GM12878 (cell line): ENCODE measurements around the gene MALRD1. TPM values are rescaled to one million over a fixed set of nuclear protein-coding genes. Genes with fewer than 3 reads are reported as not detected.

ENCODE experiments used
- ATAC-seq: fragments of 200-7000 bp; cut with Tn5 transposase; 3 replicates; pipeline ENCODE4 v1.9.1; 2020; ENCODE audit warnings: mild to moderate bottlenecking, moderate library complexity
- BruUV-seq: library from RNA; stranded (reverse); fragments of 400-500 nt; replicated peaks from 2 replicates; lab custom pipeline; 2021; lab: Mats Ljungman, UMichigan
- CTCF ChIA-PET: fragments of 300-600 bp; sonication (Branson Sonifier 250); formaldehyde crosslinking; extraction: SDS; loops from one replicate; lab custom pipeline; 2021; ENCODE audit warnings: inconsistent platforms; lab: Yijun Ruan, JAX
- POLR2A ChIA-PET: fragments of 350-600 bp; formaldehyde crosslinking; extraction: SDS; loops from one replicate; lab custom pipeline; 2021; ENCODE audit warnings: inconsistent platforms; lab: Charles Lee
- RAD21 ChIA-PET: fragments of 300-600 bp; sonication (Branson Sonifier 250); formaldehyde crosslinking; loops from one replicate; lab custom pipeline; 2023; ENCODE audit warnings: antibody characterized with exemption; ENCODE audit not compliant: unreplicated experiment; lab: Charles Lee
- SMC1A ChIA-PET: fragments of 300-600 bp; sonication (Branson Sonifier 250); formaldehyde crosslinking; loops from one replicate; lab custom pipeline; 2023; ENCODE audit not compliant: unreplicated experiment, uncharacterized antibody; lab: Charles Lee
- DNase-seq: peaks from one replicate; pipeline ENCODE4 v3.0.0-alpha.2; 2011; ENCODE audit warnings: low read depth, low spot score
- FAIRE-seq: peaks from 3 replicates; lab custom pipeline; 2011; peaks lifted over from hg19 to GRCh38; lab: Jason Lieb, UNC
- H2AFZ ChIP-seq: 2 replicates; pipeline ENCODE4 v1.6.0; 2011; ENCODE audit warnings: low read depth, low read length, control low read depth; ENCODE audit not compliant: control insufficient read depth
- H3K27ac ChIP-seq: 2 replicates; pipeline ENCODE4 v1.5.1; 2011; ENCODE audit warnings: control low read depth; ENCODE audit not compliant: control insufficient read depth, insufficient read depth
- H3K27me3 ChIP-seq, 2 experiments: replicated peaks in 1 of 2; 2 replicates each; pipeline versions ENCODE4 v1.6.0 to v1.6.1; 2011; ENCODE audit warnings: low read length in 1 of 2; ENCODE audit not compliant: control insufficient read depth in 2 of 2, insufficient read depth in 2 of 2
- H3K36me3 ChIP-seq, 2 experiments: 2 replicates each; pipeline ENCODE4 v1.5.1; 2011; ENCODE audit warnings: low read length in 1 of 2; ENCODE audit not compliant: control insufficient read depth in 2 of 2, insufficient read depth in 2 of 2
- H3K4me1 ChIP-seq: 2 replicates; pipeline ENCODE4 v1.6.1; 2011; ENCODE audit warnings: mild to moderate bottlenecking, low read length, moderate library complexity, mixed read lengths; ENCODE audit not compliant: control insufficient read depth, insufficient read depth
- H3K4me2 ChIP-seq: 2 replicates; pipeline ENCODE4 v1.6.0; 2011; ENCODE audit warnings: control low read depth; ENCODE audit not compliant: control insufficient read depth, insufficient read depth
- H3K4me3 ChIP-seq: fragments of 200-600 bp; sonication (generic); 2 replicates; pipeline ENCODE4 v1.5.1; 2016
- H3K79me2 ChIP-seq: 2 replicates; pipeline ENCODE4 v1.6.0; 2011; ENCODE audit warnings: low read length; ENCODE audit not compliant: control insufficient read depth, insufficient read depth
- H3K9ac ChIP-seq: 2 replicates; pipeline ENCODE4 v1.8.0; 2011; ENCODE audit warnings: low read length, control low read depth, mixed read lengths; ENCODE audit not compliant: control insufficient read depth, insufficient read depth
- H3K9me3 ChIP-seq: replicated peaks from 3 replicates; pipeline ENCODE4 v1.5.1; 2011; ENCODE audit warnings: mild to moderate bottlenecking, low read length; ENCODE audit not compliant: control insufficient read depth, insufficient read depth
- H4K20me1 ChIP-seq: 2 replicates; pipeline ENCODE4 v1.6.0; 2011; ENCODE audit not compliant: control insufficient read depth, insufficient read depth
- BACH1 ChIP-seq: fragments of 450-650 bp; IDR thresholded peaks from 2 replicates; pipeline ENCODE4 v1.6.1; 2017; ENCODE audit warnings: mild to moderate bottlenecking, borderline replicate concordance
- BHLHE40 ChIP-seq, 2 experiments: fragments of 450-650 bp in 1 of 2; IDR thresholded peaks; 2 replicates each; pipeline ENCODE4 v1.6.1; 2011 to 2017; ENCODE audit warnings: low read depth in 2 of 2, borderline replicate concordance in 1 of 2, improper control_type of control experiment in 1 of 2, low read length in 1 of 2, mild to moderate bottlenecking in 1 of 2
- CBX3 ChIP-seq: fragments of 200-600 bp; sonication (generic); IDR thresholded peaks from 2 replicates; pipeline ENCODE4 v1.6.1; 2016; ENCODE audit warnings: low read depth, borderline replicate concordance
- ETV6 ChIP-seq, 2 experiments: fragments of 450-650 bp in 1 of 2; IDR thresholded peaks in 1 of 2; conservative IDR thresholded peaks in 1 of 2; 2 replicates each; pipeline ENCODE4 v1.6.1; 2014; ENCODE audit warnings: antibody characterized with exemption in 1 of 2, borderline replicate concordance in 1 of 2, low read depth in 1 of 2, mild to moderate bottlenecking in 1 of 2, moderate library complexity in 1 of 2
- HDAC2 ChIP-seq: fragments of 200-600 bp; sonication (generic); IDR thresholded peaks from 2 replicates; pipeline ENCODE4 v1.6.1; 2017
- HDAC6 ChIP-seq: fragments of 200-600 bp; sonication (generic); IDR thresholded peaks from one replicate; pipeline ENCODE4 v1.8.0; 2017; ENCODE audit warnings: antibody characterized with exemption; ENCODE audit not compliant: unreplicated experiment
- IRF4 ChIP-seq: IDR thresholded peaks from 2 replicates; pipeline ENCODE4 v1.6.1; 2011; ENCODE audit warnings: low read depth, low read length
- MEF2A ChIP-seq: IDR thresholded peaks from 2 replicates; pipeline ENCODE4 v1.6.1; 2011; ENCODE audit warnings: low read depth, mild to moderate bottlenecking, low read length, moderate library complexity; ENCODE audit not compliant: insufficient read depth
- NBN ChIP-seq: fragments of 450-650 bp; IDR thresholded peaks from 2 replicates; pipeline ENCODE4 v1.6.1; 2016
- RAD51 ChIP-seq: fragments of 450-650 bp; IDR thresholded peaks from 2 replicates; pipeline ENCODE4 v1.6.1; 2016; ENCODE audit warnings: moderate library complexity, mild to moderate bottlenecking, inconsistent platforms
- SMC3 ChIP-seq: IDR thresholded peaks from 2 replicates; pipeline ENCODE4 v1.6.1; 2011; ENCODE audit warnings: low read length, improper control_type of control experiment, borderline replicate concordance
- SREBF1 ChIP-seq: IDR thresholded peaks from 2 replicates; pipeline ENCODE4 v1.6.1; 2012; ENCODE audit warnings: mild to moderate bottlenecking, low read length
- SUZ12 ChIP-seq: fragments of 200-600 bp; sonication (generic); IDR thresholded peaks from one replicate; pipeline ENCODE4 v1.6.1; 2018; ENCODE audit warnings: antibody characterized with exemption, mild to moderate bottlenecking; ENCODE audit not compliant: unreplicated experiment
- ZBTB40 ChIP-seq: fragments of 450-650 bp; IDR thresholded peaks from 2 replicates; pipeline ENCODE4 v1.6.1; 2016; ENCODE audit warnings: mild to moderate bottlenecking, moderate library complexity, borderline replicate concordance
- in situ Hi-C: fragments of 300-500 bp; cut with MboI; formaldehyde crosslinking; loops from 9 replicates; pipeline ENCODE4 v1.14.3; 2018; ENCODE audit warnings: mixed read lengths
- intact Hi-C: fragments of 100-400 bp; cut with micrococcal nuclease; formaldehyde crosslinking; loops from one replicate; pipeline ENCODE4 v1.14.2; 2022; ENCODE audit not compliant: unreplicated experiment
- polyA plus RNA-seq, 11 experiments: library from polyadenylated mRNA; depleted of rRNA in 4 of 11; unstranded in 6 of 11; stranded (reverse) in 5 of 11; fragments of >200 nt; fragmentation: Nextera tagmentation in 4 of 11; fragmentation: Illumina TruSeq in 1 of 11; extraction: Ambion mirVana in 4 of 11; extraction: Trizol in 1 of 11; gene quantifications; 1 replicate in 1 of 11; 2 replicates in 10 of 11; pipeline versions ENCODE4 v1.2.1 to v1.2.3, GENCODE V29; 2011 to 2016; ENCODE audit warnings: inconsistent platforms in 2 of 11, missing spikeins in 2 of 11, low read depth in 1 of 11
- total RNA-seq, 4 experiments: library from RNA; depleted of rRNA in 3 of 4; stranded (reverse); fragments of >200 nt in 3 of 4; fragmentation: Illumina TruSeq in 1 of 4; extraction: Trizol in 1 of 4; gene quantifications; 2 replicates each; pipeline versions ENCODE4 v1.2.1 to v1.2.3, GENCODE V29; 2013 to 2021

The MALRD1 gene
- total and polyA plus RNA-seq, 10 of the 15 experiments (the other 5 are each of a cell fraction or from before 2014, with no cell fraction given): 0.12 to 6.6 (median 0.26) TPM; not detected in 2

GRCh38 chr10:19014034-19014433, 34.6 kb upstream of the MALRD1 start (continued):
- TF ChIP-seq ZBTB40 (no peak), HDAC6 (no peak), RAD51 (no peak)
- TF ChIP-seq, all 136 proteins: peak for 0

- POLR2A ChIA-PET: no interaction called here
- Histone ChIP-seq H3K27ac (no peak overlapping the region), H2AFZ (no peak overlapping the region), H3K9ac (no peak overlapping the region), H3K27me3 (no peaks in the 10 kb centered on the region), H3K36me3 (no peaks in the 10 kb centered on the region), H3K4me3 (no peak overlapping the region), H3K4me1 (no peaks in the 10 kb centered on the region), H3K4me2 (no peak overlapping the region), H3K79me2 (no peaks in the 10 kb centered on the region), H3K9me3 (no peaks in the 10 kb centered on the region), H4K20me1 (no peaks in the 10 kb centered on the region)
- ATAC-seq (no peak), FAIRE-seq (no peak), DNase-seq (no peak)
- intact Hi-C loops (no loop called here), in situ Hi-C loops (no loop called here)
- BruUV-seq: no TSS peak
- SMC1A ChIA-PET: no interaction called here
- CTCF ChIA-PET: no interaction called here
- RAD21 ChIA-PET: no interaction called here
- TF ChIP-seq IRF4: no peak
- no peak for TF ChIP-seq NBN
- no peak for TF ChIP-seq HDAC2
- no peak for TF ChIP-seq BACH1
- TF ChIP-seq ETV6 (conservative IDR thresholded peaks at IDR 0.05 in 1 of 2, IDR thresholded peaks at IDR 0.05 in 1 of 2; ENCODE audit: borderline replicate concordance in 1 of 2, low read depth in 1 of 2): no peak
- no peak for TF ChIP-seq SMC3
- no peak for TF ChIP-seq HDAC6
- TF ChIP-seq ZBTB40: no peak
- no peak for TF ChIP-seq SUZ12
- no peak for TF ChIP-seq CBX3
- TF ChIP-seq SREBF1: no peak
- TF ChIP-seq MEF2A: no peak
- no peak for TF ChIP-seq BHLHE40 (IDR thresholded peaks at IDR 0.05; ENCODE audit: borderline replicate concordance in 1 of 2, low read depth in 2 of 2, low read length in 1 of 2)
Observed at GRCh38 chr10:19014498-19014897, 34.1 kb upstream of the MALRD1 start.
